ENCODE data around the gene HDGFL3. TPM values are rescaled to one million over a fixed set of nuclear protein-coding genes. Genes with fewer than 3 reads are reported as not detected.
"Not testable (repeated sequence)": the region's sequence is repeated elsewhere in the genome, so short reads cannot be mapped to it uniquely, and the experiment has no call there.

HDGFL3 gene
- total RNA-seq, 1 experiment from 2014 or later = 34.1 TPM

- POLR2A ChIA-PET = no interaction called here
- Histone ChIP-seq H3K27ac (ENCODE audit: low read length) (no peak overlapping the region), H3K4me3 (ENCODE audit: low read depth in 2 of 2, low read length in 2 of 2) (no peak overlapping the region), H3K27me3 (ENCODE audit: control insufficient read depth, insufficient read depth, low read length) (no peaks in the 10 kb centered on the region), H3K36me3 (ENCODE audit: control insufficient read depth, insufficient read depth, low read length) (no peaks in the 10 kb centered on the region), H3K4me1 (ENCODE audit: control insufficient read depth, insufficient read depth, low read length) (no peaks in the 10 kb centered on the region), H3K9me3 (ENCODE audit: control insufficient read depth, insufficient read depth, low read depth, low read length) (no peaks in the 10 kb centered on the region)
- in situ Hi-C loops (cut with HindIII; ENCODE audit: low pct_unique_long_range_greater_than_20kb, low sequenced_read_pairs) = no loop called here
- no peak for ATAC-seq
- intact Hi-C loops (cut with micrococcal nuclease; ENCODE audit: unreplicated experiment) = no loop called here
- CTCF ChIA-PET = no interaction called here
- BruUV-seq (replicated peaks) = no TSS peak
- TF ChIP-seq REST (IDR thresholded peaks at IDR 0.05; ENCODE audit: insufficient read depth in 1 of 2, low read depth in 2 of 2, low read length in 1 of 2) (no peak), CTCF (IDR thresholded peaks at IDR 0.05) (no peak), TCF7L2 (IDR thresholded peaks at IDR 0.05; ENCODE audit: low read depth, low read length) (no peak), POLR2AphosphoS5 (IDR thresholded peaks at IDR 0.05; ENCODE audit: low read depth, low read length) (no peak), SIN3A (IDR thresholded peaks at IDR 0.05; ENCODE audit: borderline replicate concordance, insufficient read depth, low read depth, low read length) (no peak)
- DNase-seq (ENCODE audit: low read depth, low spot score) = no peak
These were observed 54.3 kb downstream of the HDGFL3 start for GRCh38 chr15:83153288-83153687.

- ATAC-seq (no peak), DNase-seq (ENCODE audit: low read depth, low spot score) (no peak)
- CTCF ChIA-PET = no interaction called here
- POLR2A ChIA-PET = no interaction called here
- H3K4me1 ChIP-seq (ENCODE audit: control insufficient read depth, insufficient read depth, low read length) = no peaks in the 10 kb centered on the region
- no peak overlapping the region for H3K4me3 ChIP-seq (ENCODE audit: low read depth in 2 of 2, low read length in 2 of 2)
- no peaks in the 10 kb centered on the region for H3K36me3 ChIP-seq (ENCODE audit: control insufficient read depth, insufficient read depth, low read length)
- H3K27me3 ChIP-seq (ENCODE audit: control insufficient read depth, insufficient read depth, low read length) = no peaks in the 10 kb centered on the region
- no peaks in the 10 kb centered on the region for H3K9me3 ChIP-seq (ENCODE audit: control insufficient read depth, insufficient read depth, low read depth, low read length)
- BruUV-seq (replicated peaks) = no TSS peak
- intact Hi-C loops (cut with micrococcal nuclease; ENCODE audit: unreplicated experiment) (no loop called here), in situ Hi-C loops (cut with HindIII; ENCODE audit: low pct_unique_long_range_greater_than_20kb, low sequenced_read_pairs) (no loop called here)
- H3K27ac ChIP-seq (ENCODE audit: low read length) = no peak overlapping the region
- TF ChIP-seq REST (IDR thresholded peaks at IDR 0.05; ENCODE audit: insufficient read depth in 1 of 2, low read depth in 2 of 2, low read length in 1 of 2) = no peak
- TF ChIP-seq SIN3A (IDR thresholded peaks at IDR 0.05; ENCODE audit: borderline replicate concordance, insufficient read depth, low read depth, low read length) = no peak
- no peak for TF ChIP-seq TCF7L2 (IDR thresholded peaks at IDR 0.05; ENCODE audit: low read depth, low read length)
- no peak for TF ChIP-seq CTCF (IDR thresholded peaks at IDR 0.05)
- no peak for TF ChIP-seq POLR2AphosphoS5 (IDR thresholded peaks at IDR 0.05; ENCODE audit: low read depth, low read length)
These were observed 62.9 kb downstream of the HDGFL3 start for GRCh38 chr15:83144771-83145170.

GRCh38 chr15:83142151-83142550 lies 65.5 kb downstream of the HDGFL3 start:
- H3K27me3 ChIP-seq (ENCODE audit: control insufficient read depth, insufficient read depth, low read length); H3K36me3 ChIP-seq (ENCODE audit: control insufficient read depth, insufficient read depth, low read length); ATAC-seq; in situ Hi-C loops (cut with HindIII; ENCODE audit: low pct_unique_long_range_greater_than_20kb, low sequenced_read_pairs); CTCF ChIA-PET; DNase-seq (ENCODE audit: low read depth, low spot score); intact Hi-C loops (cut with micrococcal nuclease; ENCODE audit: unreplicated experiment); POLR2A ChIA-PET; BruUV-seq (replicated peaks); H3K9me3 ChIP-seq (ENCODE audit: control insufficient read depth, insufficient read depth, low read depth, low read length); H3K4me1 ChIP-seq (ENCODE audit: control insufficient read depth, insufficient read depth, low read length); H3K27ac ChIP-seq (ENCODE audit: low read length); H3K4me3 ChIP-seq (ENCODE audit: low read depth in 2 of 2, low read length in 2 of 2): not testable (repeated sequence)

Data from Panc1 (cell line).